HK-2 (cell line): ENCODE data around the gene ATXN7L2.

Experiments
- DNase-seq: peaks from one replicate; pipeline ENCODE4 v3.0.0-alpha.2; 2018; ENCODE audit not compliant: unreplicated experiment

Gene ATXN7L2

GRCh38 chr1:109475261-109475660 lies 8.4 kb upstream of the ATXN7L2 start:
- no peak for DNase-seq

GRCh38 chr1:109476825-109477224 lies 6.9 kb upstream of the ATXN7L2 start:
- no peak for DNase-seq

- DNase-seq: no peak
These were observed 5.9 kb upstream of the ATXN7L2 start for GRCh38 chr1:109477821-109478220.

- no peak for DNase-seq
These were observed 4.9 kb upstream of the ATXN7L2 start for GRCh38 chr1:109478806-109479205.

- no peak for DNase-seq
These were observed 4.4 kb upstream of the ATXN7L2 start for GRCh38 chr1:109479311-109479710.

GRCh38 chr1:109479901-109480300 lies 3.8 kb upstream of the ATXN7L2 start:
- DNase-seq: no peak

- DNase-seq: no peak
These were observed 2.1 kb upstream of the ATXN7L2 start for GRCh38 chr1:109481646-109482045.

- DNase-seq: no peak
These were observed 1.5 kb upstream of the ATXN7L2 start for GRCh38 chr1:109482242-109482641.

- no peak for DNase-seq
These were observed 674 bp upstream of the ATXN7L2 start for GRCh38 chr1:109482791-109483671.

GRCh38 chr1:109484519-109484975 lies 842 bp downstream of the ATXN7L2 start:
- peak; percentile 14 for DNase-seq

- DNase-seq: no peak
These were observed 1.3 kb downstream of the ATXN7L2 start for GRCh38 chr1:109485001-109485400.

- DNase-seq: no peak
These were observed 3.6 kb downstream of the ATXN7L2 start for GRCh38 chr1:109487261-109487660.

- DNase-seq: no peak
These were observed 4.5 kb downstream of the ATXN7L2 start for GRCh38 chr1:109488201-109488600.

GRCh38 chr1:109488696-109489095 lies 5.0 kb downstream of the ATXN7L2 start:
- DNase-seq: no peak

GRCh38 chr1:109490029-109490933 lies 6.6 kb downstream of the ATXN7L2 start:
- peak; percentile 48 for DNase-seq

- DNase-seq: no peak
These were observed 7.2 kb downstream of the ATXN7L2 start for GRCh38 chr1:109490934-109491302.

GRCh38 chr1:109491372-109491771 lies 7.7 kb downstream of the ATXN7L2 start:
- DNase-seq: no peak

GRCh38 chr1:109492779-109493178 lies 9.1 kb downstream of the ATXN7L2 start:
- no peak for DNase-seq

GRCh38 chr1:109493227-109493626 lies 9.5 kb downstream of the ATXN7L2 start:
- no peak for DNase-seq

- DNase-seq: peak; percentile 88
These were observed 10.3 kb downstream of the ATXN7L2 start, which contains the start of gene CYB561D1 for GRCh38 chr1:109493805-109494539. Gene CYB561D1 (plus strand): TSS chr1:109494094. CDS start chr1:109494140, 46 bp downstream.

- DNase-seq: no peak
These were observed 12.0 kb downstream of the ATXN7L2 start for GRCh38 chr1:109495738-109496137.
